Keratinocyte (primary cell): ENCODE results near the gene DLL1.

Experiments
- CTCF ChIP-seq, 3 experiments: IDR thresholded peaks in 1 of 3; conservative IDR thresholded peaks in 1 of 3; optimal IDR thresholded peaks in 1 of 3; 2 replicates in 2 of 3; 3 replicates in 1 of 3; pipeline versions ENCODE3 to v1.5.1; 2011; ENCODE audit warnings: low read length in 3 of 3, mild to moderate bottlenecking in 3 of 3, moderate library complexity in 2 of 3, control low read depth in 1 of 3, inconsistent platforms in 1 of 3; ENCODE audit not compliant: insufficient read depth in 2 of 3; ENCODE audit errors: extremely low read depth in 1 of 3
- EZH2 ChIP-seq: IDR thresholded peaks from one replicate; pipeline ENCODE4 v1.6.1; 2012; ENCODE audit warnings: inconsistent platforms, mild to moderate bottlenecking, low read length, moderate library complexity

GRCh38 chr6:170289180-170289931 is 1.5 kb downstream of the DLL1 start:
- TF ChIP-seq CTCF (optimal IDR thresholded peaks at IDR 0.05 in 1 of 3, IDR thresholded peaks at IDR 0.05 in 1 of 3, conservative IDR thresholded peaks at IDR 0.05 in 1 of 3; ENCODE audit: extremely low read depth in 1 of 3, insufficient read depth in 2 of 3, low read length in 3 of 3) (no peak), EZH2 (no peak)
